NCI-H345 (cell line): Measurements from ENCODE around the gene FOXC2.

Experiments used
- DNase-seq: peaks from one replicate; lab custom pipeline; 2025; lab: John Stamatoyannopoulos, UW

The FOXC2 gene

GRCh38 chr16:86618431-86619238, 52.0 kb downstream of the FOXC2 start:
- DNase-seq: no peak
